AG09319 (cell line): Measurements from ENCODE around the gene GARIN5A.

ENCODE experiments used
- DNase-seq: peaks from one replicate; pipeline ENCODE4 v3.0.0-alpha.2; 2010; ENCODE audit warnings: low read depth; ENCODE audit errors: extremely low read depth
- CTCF ChIP-seq: IDR thresholded peaks from 2 replicates; pipeline ENCODE4 v1.5.1; 2011; ENCODE audit warnings: low read depth, mild to moderate bottlenecking, inconsistent platforms, low read length, moderate library complexity

GARIN5A gene

GRCh38 chr19:50498219-50499056 lies 21.8 kb upstream of the GARIN5A start:
- TF ChIP-seq CTCF, result no peak
- DNase-seq, result no peak

- TF ChIP-seq CTCF, result no peak
- DNase-seq, result no peak
These were observed 20.4 kb upstream of the GARIN5A start for GRCh38 chr19:50497022-50497405.

GRCh38 chr19:50496189-50497021 lies 19.8 kb upstream of the GARIN5A start:
- DNase-seq, result no peak
- TF ChIP-seq CTCF, result no peak

- no peak for TF ChIP-seq CTCF
- no peak for DNase-seq
These were observed 18.4 kb upstream of the GARIN5A start for GRCh38 chr19:50495020-50495531.

GRCh38 chr19:50494186-50495019 lies 17.8 kb upstream of the GARIN5A start:
- TF ChIP-seq CTCF, result no peak
- no peak for DNase-seq

GRCh38 chr19:50493171-50493570 lies 16.5 kb upstream of the GARIN5A start:
- no peak for TF ChIP-seq CTCF
- DNase-seq, result no peak
